T-cell (primary cell): Measurements from ENCODE around the gene BPI. TPM values are rescaled to one million over a fixed set of nuclear protein-coding genes. Genes with fewer than 3 reads are reported as not detected.

Experiments used
- ATAC-seq, 4 experiments: fragments of 200-7000 bp in 3 of 4; fragments of 150-1000 bp in 1 of 4; cut with Tn5 transposase; replicated peaks in 1 of 4; 1 replicate in 3 of 4; 2 replicates in 1 of 4; pipeline ENCODE4 v1.10.0; 2021; ENCODE audit warnings: moderate library complexity in 3 of 4, mild to moderate bottlenecking in 2 of 4, moderate number of reproducible peaks in 1 of 4
- CTCF ChIA-PET, 2 donors: fragments of 300-600 bp; sonication (Branson Sonifier 250); formaldehyde crosslinking; loops; one replicate each; lab custom pipeline; 2022; ENCODE audit warnings: antibody characterized with exemption in 2 of 2; lab: Charles Lee
- POLR2A ChIA-PET, 2 donors: fragments of 300-600 bp; sonication (Branson Sonifier 250); formaldehyde crosslinking; loops; one replicate each; lab custom pipeline; 2022; ENCODE audit warnings: antibody characterized with exemption in 2 of 2; lab: Charles Lee
- DNase-seq, 35 experiments: peaks; one replicate each; pipeline versions ENCODE4 v3.0.0 to v3.0.0-alpha.2; 2013 to 2023
- H3K27ac ChIP-seq: one replicate; pipeline ENCODE4 v1.5.1; 2013; ENCODE audit warnings: low read length
- H3K27me3 ChIP-seq, 2 experiments: replicated peaks in 1 of 2; 1 replicate in 1 of 2; 2 replicates in 1 of 2; pipeline versions ENCODE4 v1.6.1 to v1.7.0; 2013; ENCODE audit warnings: low read length in 1 of 2, mixed read lengths in 1 of 2; ENCODE audit not compliant: control insufficient read depth in 2 of 2, insufficient read depth in 2 of 2; ENCODE audit errors: extremely low read depth in 1 of 2
- H3K36me3 ChIP-seq, 2 donors: 1 replicate in 1 of 2; 2 replicates in 1 of 2; pipeline versions ENCODE4 v1.6.1 to v1.7.0; 2013; ENCODE audit warnings: low read length in 1 of 2; ENCODE audit not compliant: control insufficient read depth in 2 of 2, insufficient read depth in 1 of 2; ENCODE audit errors: extremely low read depth in 1 of 2
- H3K4me1 ChIP-seq, 2 experiments: 1 replicate in 1 of 2; 2 replicates in 1 of 2; pipeline versions ENCODE4 v1.6.1 to v1.7.0; 2013; ENCODE audit warnings: low read length in 2 of 2, mixed read lengths in 1 of 2; ENCODE audit not compliant: insufficient read depth in 2 of 2, control insufficient read depth in 1 of 2; ENCODE audit errors: extremely low read depth in 1 of 2
- H3K4me3 ChIP-seq, 2 donors: 1 replicate in 1 of 2; 2 replicates in 1 of 2; pipeline versions ENCODE4 v1.5.1 to v1.7.0; 2013; ENCODE audit warnings: mild to moderate bottlenecking in 2 of 2, low read length in 1 of 2, moderate library complexity in 1 of 2; ENCODE audit not compliant: control insufficient read depth in 1 of 2; ENCODE audit errors: extremely low read depth in 1 of 2
- H3K9me3 ChIP-seq: 2 replicates; pipeline ENCODE4 v1.7.0; 2013
- H3K27ac Mint-ChIP-seq, 2 donors: one replicate each; pipeline ENCODE4 v1.8.0; 2020 to 2021; ENCODE audit warnings: mild to moderate bottlenecking in 2 of 2, mixed read lengths in 2 of 2
- H3K27me3 Mint-ChIP-seq, 2 donors: one replicate each; pipeline ENCODE4 v1.8.0; 2021 to 2022; ENCODE audit warnings: mixed read lengths in 2 of 2
- H3K36me3 Mint-ChIP-seq: one replicate; pipeline ENCODE4 v1.8.0; 2021; ENCODE audit warnings: mixed read lengths
- H3K4me1 Mint-ChIP-seq, 3 donors: one replicate each; pipeline ENCODE4 v1.8.0; 2020 to 2022; ENCODE audit warnings: mixed read lengths in 3 of 3, mild to moderate bottlenecking in 1 of 3
- H3K4me3 Mint-ChIP-seq, 3 donors: one replicate each; pipeline ENCODE4 v1.8.0; 2020 to 2022; ENCODE audit warnings: mild to moderate bottlenecking in 3 of 3, mixed read lengths in 3 of 3, moderate library complexity in 3 of 3
- H3K9me3 Mint-ChIP-seq, 3 donors: one replicate each; pipeline ENCODE4 v1.8.0; 2020 to 2022; ENCODE audit warnings: mixed read lengths in 3 of 3
- WGBS: methylation state at CpG from one replicate; pipeline ENCODE4 v1.1.5; 2013; ENCODE audit warnings: missing lambda C conversion rate; ENCODE audit not compliant: insufficient coverage; 5-methylcytosine and 5-hydroxymethylcytosine counted together
- total RNA-seq, 35 experiments: library from RNA in 6 of 35; stranded (reverse) in 6 of 35; fragments of 120-200 nt in 1 of 35; gene quantifications; one replicate each; pipeline versions ENCODE4 v1.2.1 to v1.2.4 and lab custom pipeline; 2013 to 2026

BPI gene
- total RNA-seq, 5 donors from 2014 or later (not counting 1 experiment from before 2014, with no cell fraction given): not detected

GRCh38 chr20:38342713-38343310, 38.9 kb downstream of the BPI start:
- DNase-seq: no peak
- Histone ChIP-seq H3K9me3 (no peaks in the 10 kb centered on the region), H3K27ac (no peak overlapping the region), H3K27me3 (peaks cover 0 to 25% of the 10 kb centered on the region in 2 experiments), H3K4me3 (no peak overlapping the region), H3K36me3 (no peaks in the 10 kb centered on the region), H3K4me1 (no peaks in the 10 kb centered on the region)
- no peak overlapping the region for H3K4me3 Mint-ChIP-seq
- H3K9me3 Mint-ChIP-seq: peaks cover 4 to 5% (median 4%) of the 10 kb centered on the region in 3 donors
- no peak for ATAC-seq
- ChIA-PET POLR2A (interaction anchor here in 1 of 2 donors (0.6 kb wide), 1 partner anchor 122 kb away, joined by 4 read pairs; no protein-coding TSS in a partner anchor), CTCF (no interaction called here)
- peaks cover 8 to 10% of the 10 kb centered on the region in 2 donors for H3K27me3 Mint-ChIP-seq
- no peak overlapping the region for H3K27ac Mint-ChIP-seq
- H3K36me3 Mint-ChIP-seq: no peaks in the 10 kb centered on the region
- H3K4me1 Mint-ChIP-seq: no peaks in the 10 kb centered on the region
- 83% methylated on average over 5 of the region's 5 CpGs for WGBS

- no peaks in the 10 kb centered on the region for H3K9me3 Mint-ChIP-seq
- no peaks in the 10 kb centered on the region for H3K36me3 ChIP-seq
- no peak overlapping the region for H3K4me3 Mint-ChIP-seq
- peaks cover 0 to 22% of the 10 kb centered on the region in 2 experiments for H3K27me3 ChIP-seq
- no peak overlapping the region for H3K27ac Mint-ChIP-seq
- H3K27me3 Mint-ChIP-seq: peaks cover 6 to 7% of the 10 kb centered on the region in 2 donors
- ATAC-seq (no peak), DNase-seq (no peak)
- H3K36me3 Mint-ChIP-seq: no peaks in the 10 kb centered on the region
- no peaks in the 10 kb centered on the region for H3K4me1 Mint-ChIP-seq
- no peak overlapping the region for H3K4me3 ChIP-seq
- POLR2A ChIA-PET: no interaction called here
- H3K9me3 ChIP-seq: no peaks in the 10 kb centered on the region
- H3K27ac ChIP-seq: no peak overlapping the region
- 76% methylated on average over 7 of the region's 16 CpGs for WGBS
- CTCF ChIA-PET: interaction anchor here in 1 of 2 donors (0.7 kb wide), 1 partner anchor 34 kb away, joined by 5 read pairs; no protein-coding TSS in a partner anchor
- H3K4me1 ChIP-seq: no peaks in the 10 kb centered on the region
Observed at GRCh38 chr20:38343311-38344106, 39.6 kb downstream of the BPI start.

DNA sequence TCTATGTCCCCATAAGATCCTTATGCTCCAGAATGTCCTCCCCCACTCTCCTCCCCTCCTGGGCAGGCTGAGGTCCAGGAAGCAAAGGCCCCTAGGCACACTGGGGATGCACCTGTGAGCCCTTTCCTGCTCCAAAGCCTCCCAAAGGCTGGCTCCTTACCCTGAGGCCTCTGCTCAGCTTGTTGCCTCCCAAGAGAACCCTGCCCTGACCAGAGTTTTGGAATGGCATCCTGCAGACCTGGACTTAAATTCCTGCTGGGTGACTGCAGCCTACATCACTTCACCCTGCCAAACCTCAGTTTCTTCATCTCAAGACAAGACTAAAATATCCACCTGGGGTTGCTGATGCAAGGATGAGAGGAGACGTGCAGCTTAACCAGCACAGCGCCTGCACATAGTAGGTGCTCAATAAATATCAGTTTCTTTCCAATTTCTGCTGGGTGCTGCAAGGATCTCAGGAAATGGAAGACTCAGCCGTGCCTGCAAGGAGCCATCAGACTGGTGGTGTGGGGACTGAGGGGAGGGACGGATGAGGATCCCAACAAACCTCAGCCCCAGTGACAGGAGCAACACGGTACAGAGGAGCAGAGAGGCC, 40.2 kb downstream of the BPI start:
- H3K27me3 Mint-ChIP-seq: peaks cover 4 to 7% of the 10 kb centered on the region in 2 donors
- POLR2A ChIA-PET: no interaction called here
- ATAC-seq (no peak), DNase-seq (no peak)
- H3K4me3 Mint-ChIP-seq: no peak overlapping the region
- Histone ChIP-seq H3K9me3 (no peaks in the 10 kb centered on the region), H3K4me3 (no peak overlapping the region), H3K4me1 (no peaks in the 10 kb centered on the region), H3K27ac (no peak overlapping the region), H3K27me3 (peaks cover 0 to 19% of the 10 kb centered on the region in 2 experiments), H3K36me3 (no peaks in the 10 kb centered on the region)
- no peak overlapping the region for H3K27ac Mint-ChIP-seq
- H3K9me3 Mint-ChIP-seq: no peaks in the 10 kb centered on the region
- 43% methylated on average over 1 of the region's 5 CpGs for WGBS
- no peaks in the 10 kb centered on the region for H3K36me3 Mint-ChIP-seq
- H3K4me1 Mint-ChIP-seq: no peaks in the 10 kb centered on the region
- CTCF ChIA-PET: interaction anchor here in 1 of 2 donors (0.7 kb wide), 1 partner anchor 33 kb away, joined by 5 read pairs; no protein-coding TSS in a partner anchor

DNA sequence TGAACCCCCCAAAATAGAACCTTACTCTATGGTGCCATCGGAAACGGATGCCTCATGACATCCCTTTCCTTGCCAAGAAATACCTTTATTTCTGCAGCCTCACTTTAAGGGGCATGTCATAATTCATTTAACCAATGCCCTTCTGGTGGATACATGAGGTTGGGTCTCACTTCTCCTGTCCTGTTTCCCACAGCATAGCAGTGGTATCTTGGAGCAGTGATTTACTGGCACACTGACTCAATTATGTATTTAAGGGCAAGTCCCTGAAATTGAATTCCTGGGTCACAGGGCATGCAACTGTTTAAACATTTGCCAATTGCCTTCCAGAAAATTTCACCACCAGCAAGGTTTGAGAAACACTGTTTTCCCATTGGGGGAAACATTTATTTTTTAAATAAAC, 41.7 kb downstream of the BPI start:
- ATAC-seq (no peak), DNase-seq (no peak)
- Mint-ChIP-seq H3K36me3 (no peaks in the 10 kb centered on the region), H3K27ac (no peak overlapping the region), H3K27me3 (peaks cover 2 to 13% of the 10 kb centered on the region in 2 donors), H3K4me3 (no peak overlapping the region), H3K4me1 (no peaks in the 10 kb centered on the region), H3K9me3 (no peaks in the 10 kb centered on the region)
- H3K36me3 ChIP-seq: no peaks in the 10 kb centered on the region
- H3K27ac ChIP-seq: no peak overlapping the region
- no peaks in the 10 kb centered on the region for H3K9me3 ChIP-seq
- ChIA-PET POLR2A (no interaction called here), CTCF (no interaction called here)
- WGBS: no CpG with 5 or more reads among the region's 2 CpGs
- no peak overlapping the region for H3K4me3 ChIP-seq
- no peaks in the 10 kb centered on the region for H3K4me1 ChIP-seq
- peaks cover 0 to 16% of the 10 kb centered on the region in 2 experiments for H3K27me3 ChIP-seq

DNA sequence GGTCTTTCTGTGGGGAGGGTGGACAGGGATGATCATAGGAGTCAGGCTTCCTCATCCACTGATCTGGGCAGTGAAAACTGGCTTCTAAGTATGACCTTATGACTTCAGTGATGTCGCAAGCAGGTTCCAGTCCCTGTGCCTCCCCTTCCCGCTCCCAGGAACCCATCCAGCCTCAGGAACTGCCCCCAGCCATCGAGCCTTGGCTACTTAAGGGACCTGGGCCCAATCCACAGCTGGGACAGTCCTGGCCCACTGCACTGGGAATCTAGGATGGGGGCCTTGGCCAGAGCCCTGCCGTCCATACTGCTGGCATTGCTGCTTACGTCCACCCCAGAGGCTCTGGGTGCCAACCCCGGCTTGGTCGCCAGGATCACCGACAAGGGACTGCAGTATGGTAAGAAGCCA, 42.3 kb downstream of the BPI start, which contains the start of gene LBP:
Gene LBP, plus strand, starts transcription at position 236 of the 405 bp plus-strand sequence. Its CDS starts 35 bp downstream, at position 271.
- Histone ChIP-seq H3K9me3 (no peaks in the 10 kb centered on the region), H3K27ac (no peak within 1 kb of the TSS), H3K36me3 (no peaks in the 10 kb centered on the region), H3K4me1 (no peaks in the 10 kb centered on the region), H3K27me3 (peaks cover 0 to 14% of the 10 kb centered on the region in 2 experiments), H3K4me3 (no peak within 1 kb of the TSS)
- ChIA-PET POLR2A (no interaction called here), CTCF (no interaction called here)
- no peak within 1 kb of the TSS for H3K27ac Mint-ChIP-seq
- no peak within 1 kb of the TSS for H3K4me3 Mint-ChIP-seq
- ATAC-seq (no peak), DNase-seq (no peak)
- H3K4me1 Mint-ChIP-seq: no peaks in the 10 kb centered on the region
- peaks cover 2 to 13% of the 10 kb centered on the region in 2 donors for H3K27me3 Mint-ChIP-seq
- 85% methylated on average over 8 of the region's 8 CpGs for WGBS
- H3K9me3 Mint-ChIP-seq: no peaks in the 10 kb centered on the region
- H3K36me3 Mint-ChIP-seq: no peaks in the 10 kb centered on the region

GRCh38 chr20:38346741-38347140, 42.8 kb downstream of the BPI start:
- Mint-ChIP-seq H3K4me3 (no peak overlapping the region), H3K9me3 (no peaks in the 10 kb centered on the region), H3K4me1 (no peaks in the 10 kb centered on the region), H3K36me3 (no peaks in the 10 kb centered on the region), H3K27me3 (peaks cover 2 to 13% of the 10 kb centered on the region in 2 donors), H3K27ac (no peak overlapping the region)
- WGBS: no CpG with 5 or more reads among the region's 4 CpGs
- Histone ChIP-seq H3K9me3 (no peaks in the 10 kb centered on the region), H3K4me1 (no peaks in the 10 kb centered on the region), H3K27me3 (peaks cover 0 to 14% of the 10 kb centered on the region in 2 experiments), H3K27ac (no peak overlapping the region), H3K4me3 (no peak overlapping the region), H3K36me3 (no peaks in the 10 kb centered on the region)
- ATAC-seq (no peak), DNase-seq (no peak)
- POLR2A ChIA-PET: no interaction called here
- CTCF ChIA-PET: no interaction called here
